DMS53 treated with DMSO at 0.1 percent for 48 hours (cell line): ENCODE measurements around the gene ARHGAP8.
"Not testable (repeated sequence)": the region's sequence is repeated elsewhere in the genome, so short reads cannot be mapped to it uniquely, and the experiment has no call there.

Experiments used
- DNase-seq: peaks from one replicate; lab custom pipeline; 2025; ENCODE audit not compliant: unreplicated experiment; lab: John Stamatoyannopoulos, UW

Gene ARHGAP8

DNA sequence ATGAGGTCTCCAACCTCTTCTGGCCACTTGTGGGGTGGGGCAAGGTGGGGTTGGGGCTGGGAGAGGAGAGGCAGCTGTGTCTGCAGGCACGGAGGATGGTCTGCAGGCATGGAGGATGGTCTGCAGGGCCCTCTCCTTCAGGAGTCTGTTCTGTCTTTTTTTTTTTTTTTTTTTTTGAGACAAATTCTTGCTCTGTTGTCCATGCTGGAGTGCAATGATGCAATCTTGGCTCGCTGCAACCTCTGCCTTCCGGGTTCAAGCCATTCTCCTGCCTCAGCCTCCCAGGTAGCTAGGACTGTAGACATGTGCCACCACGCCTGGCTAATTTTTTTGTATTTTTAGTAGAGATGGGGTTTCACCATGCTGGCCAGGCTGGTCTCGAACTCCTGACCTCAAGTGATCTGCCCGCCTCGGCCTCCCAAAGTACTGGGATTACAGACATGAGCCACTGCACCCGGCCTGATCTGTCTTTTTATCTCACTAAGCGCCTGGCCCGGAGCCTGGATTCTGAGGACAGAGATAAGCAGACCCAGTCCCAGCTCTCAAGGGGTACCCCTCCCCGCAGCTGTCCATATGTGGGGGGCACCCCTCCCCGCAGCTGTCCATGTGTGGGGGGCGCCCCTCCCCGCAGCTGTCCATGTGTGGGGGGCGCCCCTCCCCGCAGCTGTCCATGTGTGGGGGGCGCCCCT, 47.7 kb downstream of the ARHGAP8 start:
- not testable (repeated sequence) for DNase-seq

DNA sequence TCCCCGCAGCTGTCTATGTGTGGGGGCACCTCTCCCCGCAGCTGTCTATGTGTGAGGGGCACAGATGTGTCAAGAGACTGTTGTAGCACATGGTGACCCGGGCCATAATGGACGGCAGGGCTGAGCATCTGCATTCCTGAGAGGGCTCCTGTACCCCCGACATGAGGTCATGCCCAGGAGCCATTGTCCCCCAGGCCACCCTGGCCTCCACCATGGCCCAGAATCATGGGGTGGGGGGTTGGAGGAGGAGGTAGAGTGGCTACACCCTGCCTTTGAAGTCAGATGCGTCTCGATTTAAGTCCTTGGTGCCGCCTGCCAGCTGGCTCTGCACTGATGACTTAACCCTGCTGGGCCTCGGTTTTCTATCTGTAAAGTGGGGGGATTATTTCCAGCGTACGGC, 49.1 kb downstream of the ARHGAP8 start:
- no peak for DNase-seq

- no peak for DNase-seq
Measured at GRCh38 chr22:44802071-44802700, 49.8 kb downstream of the ARHGAP8 start.

- no peak for DNase-seq
Measured at GRCh38 chr22:44802956-44803355, 50.6 kb downstream of the ARHGAP8 start.

- DNase-seq: no peak
Measured at GRCh38 chr22:44804327-44804726, 52.0 kb downstream of the ARHGAP8 start.

DNA sequence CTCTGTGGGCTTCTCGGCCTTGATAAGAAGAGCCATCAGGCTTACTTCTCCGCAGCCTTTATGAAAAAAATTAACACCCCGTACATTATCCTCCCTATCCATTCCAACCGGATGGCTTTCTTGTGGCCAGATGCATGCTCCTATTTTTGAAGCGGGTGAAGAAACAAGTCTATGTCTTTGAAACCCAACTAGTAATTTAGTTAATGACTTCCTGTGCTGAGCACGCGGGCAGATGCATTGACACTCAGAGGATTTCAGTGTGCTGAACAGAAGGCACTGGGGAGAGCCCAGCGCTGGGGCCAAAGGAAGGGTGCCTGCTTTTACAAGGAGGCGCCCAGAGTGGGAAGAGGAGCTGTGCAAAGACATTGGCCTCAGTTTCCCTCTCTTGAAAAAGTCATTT, 53.3 kb downstream of the ARHGAP8 start:
- DNase-seq: no peak

GRCh38 chr22:44807232-44807631, 54.9 kb downstream of the ARHGAP8 start:
- DNase-seq: no peak

GRCh38 chr22:44807915-44808690, 55.7 kb downstream of the ARHGAP8 start:
- no peak for DNase-seq

- no peak for DNase-seq
Measured at GRCh38 chr22:44809456-44809855, 57.1 kb downstream of the ARHGAP8 start.

- no peak for DNase-seq
Measured at GRCh38 chr22:44811141-44811540, 58.8 kb downstream of the ARHGAP8 start.

- no peak for DNase-seq
Measured at GRCh38 chr22:44813416-44813815, 61.0 kb downstream of the ARHGAP8 start.

DNA sequence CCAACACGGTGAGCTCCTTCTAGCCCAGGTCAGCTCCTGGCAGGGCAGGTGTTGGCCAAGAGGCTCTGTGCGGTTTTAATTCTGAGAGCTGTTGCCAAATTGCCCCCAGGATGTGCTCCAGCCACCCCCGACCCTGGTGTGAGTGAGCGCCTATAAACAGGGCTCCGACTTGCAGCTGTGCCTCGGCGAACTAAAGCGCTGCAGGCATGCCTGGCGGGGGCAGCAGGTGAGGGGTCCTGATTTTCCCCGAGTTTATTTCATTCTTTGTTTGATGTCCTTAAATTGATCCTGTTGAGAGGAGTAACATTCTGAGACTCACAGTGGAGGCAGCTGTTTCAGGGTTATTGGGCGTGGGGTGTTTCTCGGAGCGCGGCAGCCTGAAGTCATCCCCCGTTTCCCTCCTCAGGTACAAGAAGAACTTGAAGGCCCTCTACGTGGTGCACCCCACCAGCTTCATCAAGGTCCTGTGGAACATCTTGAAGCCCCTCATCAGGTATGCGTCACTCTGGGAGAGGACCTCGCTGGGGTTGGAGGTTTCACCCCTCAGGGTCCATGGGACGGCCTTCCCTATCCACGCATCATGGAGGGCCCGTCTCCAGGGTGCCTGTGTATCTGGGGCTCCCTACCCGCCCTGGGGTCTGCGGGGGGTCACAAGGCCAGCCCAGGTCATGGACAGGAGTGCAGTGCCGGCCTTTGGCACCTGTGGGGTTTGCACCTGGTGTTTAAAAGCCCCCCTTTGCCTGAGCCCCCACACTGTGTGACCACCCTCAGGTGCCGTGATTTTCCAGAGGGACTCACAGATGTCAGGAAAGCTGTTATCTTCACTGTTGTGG, 62.1 kb downstream of the ARHGAP8 start:
- no peak for DNase-seq

GRCh38 chr22:44815099-44816070, 63.0 kb downstream of the ARHGAP8 start:
- no peak for DNase-seq

GRCh38 chr22:44816141-44816540, 63.8 kb downstream of the ARHGAP8 start:
- no peak for DNase-seq

GRCh38 chr22:44818727-44819126, 66.4 kb downstream of the ARHGAP8 start:
- no peak for DNase-seq

- DNase-seq: no peak
Measured at GRCh38 chr22:44819966-44820631, 67.7 kb downstream of the ARHGAP8 start.

DNA sequence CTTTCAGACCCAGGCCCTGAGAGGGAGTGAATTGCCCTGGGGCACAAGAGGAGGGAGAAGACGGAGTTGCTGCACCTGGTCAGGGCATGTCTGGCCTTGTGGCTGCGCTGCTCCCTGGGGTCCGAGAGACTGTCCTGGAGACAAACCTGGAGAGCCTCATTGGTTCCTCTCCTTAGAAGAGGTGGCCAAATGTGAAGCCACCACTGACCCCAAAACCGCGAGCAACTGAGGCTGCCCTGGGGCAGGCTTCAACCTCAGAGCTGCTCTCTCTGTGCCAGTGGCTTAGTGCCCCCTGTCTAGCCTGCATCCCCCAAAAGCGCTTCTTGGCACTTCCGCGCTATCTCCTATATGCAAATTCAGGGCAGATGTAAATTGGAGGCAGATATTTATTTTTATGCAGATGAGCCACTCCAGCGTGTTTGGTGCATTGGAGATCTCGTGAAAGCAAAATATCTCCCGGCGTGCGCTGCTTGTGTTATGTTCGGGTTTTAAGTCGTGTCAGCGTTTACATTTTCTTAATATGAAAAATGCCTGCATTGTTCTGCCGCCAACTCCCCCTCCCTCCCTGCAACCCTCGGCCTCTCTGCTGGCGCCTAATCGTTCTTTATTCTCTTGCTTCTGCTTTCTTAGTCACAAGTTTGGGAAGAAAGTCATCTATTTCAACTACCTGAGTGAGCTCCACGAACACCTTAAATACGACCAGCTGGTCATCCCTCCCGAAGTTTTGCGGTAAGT, 69.5 kb downstream of the ARHGAP8 start:
- no peak for DNase-seq

DNA sequence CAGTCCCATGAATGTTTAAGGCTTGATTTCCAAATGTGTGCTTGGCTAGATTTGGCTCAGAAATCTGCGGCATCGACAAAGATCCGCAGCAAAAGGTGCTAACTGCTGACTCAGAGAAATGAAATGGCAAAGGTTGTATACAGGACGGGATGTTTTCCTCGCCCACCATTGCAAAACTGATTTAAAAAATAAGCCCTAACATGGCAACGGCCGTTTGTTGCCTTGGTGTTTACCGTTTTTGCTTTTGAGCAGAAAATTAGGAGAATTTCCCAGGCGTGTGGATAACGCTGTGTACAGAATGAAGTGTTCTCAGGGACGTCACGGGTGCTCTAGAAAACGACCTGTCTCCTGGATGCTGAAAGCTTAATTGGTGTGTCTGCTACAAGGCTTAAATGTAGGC, 70.2 kb downstream of the ARHGAP8 start:
- DNase-seq: no peak

DNA sequence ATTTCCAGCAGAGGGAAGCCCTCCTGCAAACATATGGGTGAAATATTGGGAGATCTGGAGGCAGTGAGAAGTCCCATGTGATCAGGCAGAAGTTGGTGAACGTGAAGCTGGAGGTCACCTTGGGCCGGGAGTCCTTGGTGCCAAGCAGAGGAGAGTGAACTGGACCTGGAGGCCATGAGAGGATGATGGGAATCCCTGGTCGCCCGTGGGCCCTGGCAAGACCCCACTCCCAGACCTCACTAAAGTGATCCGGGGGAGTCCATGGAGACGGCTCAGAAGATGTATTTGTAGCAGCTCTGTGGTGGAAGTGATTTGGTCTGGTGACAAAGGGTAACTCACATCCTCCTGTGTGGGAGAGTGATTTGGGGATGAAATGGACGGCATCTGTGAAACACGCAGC, 71.0 kb downstream of the ARHGAP8 start:
- DNase-seq: no peak
